ENCODE measurements around the gene HOXD13.

GRCh38 chr2:176140513-176141317 lies 48.2 kb downstream of the HOXD13 start:
- TF ChIP-seq CTCF (conservative IDR thresholded peaks at IDR 0.05; ENCODE audit: low read length) = peak; percentile 80
- no peak for TF ChIP-seq EZH2phosphoT487 (IDR thresholded peaks at IDR 0.05; ENCODE audit: borderline replicate concordance, low read depth, low read length)
